Progenitor cell of endocrine pancreas (in vitro differentiated cells): ENCODE results near the gene SLCO6A1. TPM values are rescaled to one million over a fixed set of nuclear protein-coding genes. Genes with fewer than 3 reads are reported as not detected.

Source experiments
- DNase-seq: peaks from one replicate; pipeline ENCODE4 v3.0.0; 2021; ENCODE audit warnings: low spot score; ENCODE audit not compliant: unreplicated experiment
- H3K27ac Mint-ChIP-seq: 2 replicates; pipeline ENCODE4 v1.8.0; 2021; ENCODE audit warnings: mild to moderate bottlenecking, moderate library complexity, mixed read lengths
- H3K27me3 Mint-ChIP-seq: 2 replicates; pipeline ENCODE4 v1.8.0; 2021; ENCODE audit warnings: mixed read lengths
- H3K36me3 Mint-ChIP-seq: 2 replicates; pipeline ENCODE4 v1.8.0; 2022; ENCODE audit warnings: mixed read lengths; ENCODE audit not compliant: insufficient read depth
- H3K4me1 Mint-ChIP-seq: 2 replicates; pipeline ENCODE4 v1.8.0; 2021; ENCODE audit warnings: low read depth, mixed read lengths
- H3K4me3 Mint-ChIP-seq: 2 replicates; pipeline ENCODE4 v1.8.0; 2021; ENCODE audit warnings: low read depth, mild to moderate bottlenecking, moderate library complexity, mixed read lengths
- H3K9me3 Mint-ChIP-seq: 2 replicates; pipeline ENCODE4 v1.8.0; 2021; ENCODE audit warnings: low read depth, mixed read lengths
- CTCF ChIP-seq: fragments of 200-600 bp; sonication (generic); IDR thresholded peaks from one replicate; pipeline ENCODE4 v1.5.0; 2021; ENCODE audit warnings: antibody characterized with exemption, mild to moderate bottlenecking; ENCODE audit not compliant: unreplicated experiment
- total RNA-seq: library from RNA; stranded (reverse); gene quantifications from 2 replicates; pipeline ENCODE4 v1.2.1, GENCODE V29; 2021

The SLCO6A1 gene
- total RNA-seq, 1 donor from 2014 or later: 4.9 TPM

GRCh38 chr5:102388235-102388634 is 110.6 kb downstream of the SLCO6A1 start:
- no peaks in the 10 kb centered on the region for H3K4me1 Mint-ChIP-seq
- TF ChIP-seq CTCF: no peak
- no peak overlapping the region for H3K4me3 Mint-ChIP-seq
- H3K36me3 Mint-ChIP-seq: no peaks in the 10 kb centered on the region
- H3K9me3 Mint-ChIP-seq: no peaks in the 10 kb centered on the region
- DNase-seq: no peak
- no peaks in the 10 kb centered on the region for H3K27me3 Mint-ChIP-seq
- no peak overlapping the region for H3K27ac Mint-ChIP-seq

GRCh38 chr5:102385365-102385764 is 113.4 kb downstream of the SLCO6A1 start:
- H3K4me1 Mint-ChIP-seq: no peaks in the 10 kb centered on the region
- no peak overlapping the region for H3K27ac Mint-ChIP-seq
- DNase-seq: no peak
- no peaks in the 10 kb centered on the region for H3K27me3 Mint-ChIP-seq
- H3K36me3 Mint-ChIP-seq: no peaks in the 10 kb centered on the region
- no peak overlapping the region for H3K4me3 Mint-ChIP-seq
- no peak for TF ChIP-seq CTCF
- H3K9me3 Mint-ChIP-seq: peaks cover 6% of the 10 kb centered on the region

GRCh38 chr5:102380174-102380573 is 118.6 kb downstream of the SLCO6A1 start:
- Mint-ChIP-seq H3K27ac (no peak overlapping the region), H3K27me3 (no peaks in the 10 kb centered on the region), H3K9me3 (peaks cover 6% of the 10 kb centered on the region), H3K4me1 (no peaks in the 10 kb centered on the region), H3K4me3 (no peak overlapping the region), H3K36me3 (no peaks in the 10 kb centered on the region)
- no peak for TF ChIP-seq CTCF
- DNase-seq: no peak

- Mint-ChIP-seq H3K27me3 (no peaks in the 10 kb centered on the region), H3K4me3 (no peak overlapping the region), H3K27ac (no peak overlapping the region), H3K9me3 (no peaks in the 10 kb centered on the region), H3K4me1 (no peaks in the 10 kb centered on the region), H3K36me3 (no peaks in the 10 kb centered on the region)
- DNase-seq: no peak
- TF ChIP-seq CTCF: no peak
Measured at GRCh38 chr5:102375876-102376275, 122.9 kb downstream of the SLCO6A1 start.

- DNase-seq: no peak
- no peaks in the 10 kb centered on the region for H3K9me3 Mint-ChIP-seq
- no peaks in the 10 kb centered on the region for H3K36me3 Mint-ChIP-seq
- no peaks in the 10 kb centered on the region for H3K27me3 Mint-ChIP-seq
- H3K4me1 Mint-ChIP-seq: no peaks in the 10 kb centered on the region
- TF ChIP-seq CTCF: no peak
- H3K4me3 Mint-ChIP-seq: no peak overlapping the region
- no peak overlapping the region for H3K27ac Mint-ChIP-seq
Measured at GRCh38 chr5:102375272-102375671, 123.5 kb downstream of the SLCO6A1 start.

GRCh38 chr5:102368392-102368791 is 130.4 kb downstream of the SLCO6A1 start:
- no peaks in the 10 kb centered on the region for H3K4me1 Mint-ChIP-seq
- no peaks in the 10 kb centered on the region for H3K27me3 Mint-ChIP-seq
- no peak for DNase-seq
- TF ChIP-seq CTCF: no peak
- no peaks in the 10 kb centered on the region for H3K9me3 Mint-ChIP-seq
- no peak overlapping the region for H3K4me3 Mint-ChIP-seq
- H3K36me3 Mint-ChIP-seq: no peaks in the 10 kb centered on the region
- no peak overlapping the region for H3K27ac Mint-ChIP-seq
